HG02588 (cell line): ENCODE data around the gene PPP1R9B.

Experiments used
- ATAC-seq: cut with Tn5 transposase; IDR thresholded peaks from one replicate; pipeline ENCODE4 v1.9.1; 2021; ENCODE audit warnings: mild to moderate bottlenecking, moderate library complexity; ENCODE audit not compliant: unreplicated experiment

Gene PPP1R9B

DNA sequence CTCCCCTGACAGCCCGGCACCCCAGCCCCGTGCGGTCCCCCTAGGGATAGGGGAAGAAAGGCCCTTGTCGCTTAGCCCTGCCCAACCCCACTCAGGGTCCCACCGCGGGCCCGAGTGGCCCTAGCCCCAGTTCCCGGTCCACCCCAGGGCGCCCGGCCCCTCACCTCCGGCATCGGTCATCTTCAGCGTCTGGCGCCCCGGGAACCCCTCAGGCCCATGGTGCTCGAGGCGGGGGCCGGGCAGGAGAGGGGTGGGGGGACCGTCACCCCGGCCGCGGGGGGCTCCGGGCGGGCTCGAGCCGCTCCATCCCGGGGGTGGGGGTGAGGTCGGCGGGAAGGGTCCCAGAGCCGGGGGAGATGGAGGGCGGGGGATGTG lies 21.1 kb downstream of the PPP1R9B start:
- no peak for ATAC-seq

DNA sequence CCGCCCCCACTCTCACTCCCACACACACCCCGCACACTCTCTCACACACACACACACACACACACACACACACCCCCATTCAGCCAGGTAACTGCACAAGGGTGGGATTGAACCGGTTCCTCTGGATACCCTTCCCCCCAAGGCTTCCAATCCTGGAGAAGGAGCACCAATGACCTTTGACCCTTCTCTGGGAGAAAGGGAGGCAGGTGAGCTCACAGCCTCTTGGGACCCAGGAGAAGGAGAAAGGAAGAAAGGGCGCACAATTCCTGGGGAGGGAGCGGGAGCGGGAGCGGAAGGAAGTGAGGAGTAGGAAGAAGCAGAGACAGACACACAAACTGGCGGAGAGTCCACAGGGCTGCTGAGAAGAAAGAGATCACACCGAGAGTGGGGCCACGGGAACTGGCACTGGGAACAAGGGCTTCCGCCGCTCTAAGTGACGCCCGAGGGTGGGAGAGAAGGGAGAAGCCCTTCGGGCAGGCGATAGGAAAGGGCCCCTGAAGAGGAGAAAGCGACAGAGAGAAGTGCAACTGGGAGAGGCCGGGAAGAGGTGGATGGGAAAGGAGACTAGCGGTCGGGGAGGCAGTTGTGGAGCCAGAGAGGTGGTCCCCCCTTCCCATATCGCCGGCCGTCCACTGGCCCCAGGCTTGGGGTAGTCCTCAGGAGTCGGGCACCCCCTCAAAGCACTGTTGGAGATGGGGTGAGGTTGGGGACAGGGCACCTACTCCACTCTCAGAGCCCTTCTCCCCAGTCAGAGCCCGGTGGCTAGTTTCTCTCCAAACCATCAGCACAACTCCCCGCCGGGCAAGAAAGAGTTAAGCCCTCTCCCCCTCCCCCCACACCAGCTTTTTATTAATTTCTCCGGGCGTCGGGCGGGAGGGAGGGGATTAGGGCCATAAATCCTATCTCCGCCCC lies 21.8 kb downstream of the PPP1R9B start:
- ATAC-seq = no peak

GRCh38 chr17:50127697-50128361 lies 22.6 kb downstream of the PPP1R9B start:
- ATAC-seq = no peak

DNA sequence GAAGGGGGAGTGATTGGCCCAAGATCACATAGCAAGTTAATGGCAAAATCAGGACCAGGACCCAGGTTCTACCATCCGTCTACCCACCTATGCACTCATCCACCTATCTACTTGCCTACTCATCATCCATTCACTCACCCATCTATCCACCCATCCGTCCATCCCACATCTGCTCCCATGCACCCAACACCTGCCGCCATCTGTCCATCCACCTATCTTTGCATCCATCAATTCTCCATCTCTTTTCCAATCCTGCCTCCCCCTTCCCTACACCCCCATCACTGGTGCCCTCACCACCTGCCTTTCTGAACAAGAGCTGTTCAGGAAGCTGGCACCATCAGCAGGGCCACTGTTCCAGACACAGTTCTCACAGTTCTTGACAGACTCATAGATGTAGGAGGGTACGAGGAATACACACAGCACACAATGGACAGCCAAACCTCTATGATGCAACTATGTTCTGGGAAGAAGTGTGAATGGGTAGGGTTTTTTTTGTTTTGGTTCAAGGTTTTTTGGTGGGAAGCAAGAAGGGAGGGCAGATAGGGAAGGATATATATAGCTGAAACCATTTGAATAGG lies 25.0 kb downstream of the PPP1R9B start:
- no peak for ATAC-seq

DNA sequence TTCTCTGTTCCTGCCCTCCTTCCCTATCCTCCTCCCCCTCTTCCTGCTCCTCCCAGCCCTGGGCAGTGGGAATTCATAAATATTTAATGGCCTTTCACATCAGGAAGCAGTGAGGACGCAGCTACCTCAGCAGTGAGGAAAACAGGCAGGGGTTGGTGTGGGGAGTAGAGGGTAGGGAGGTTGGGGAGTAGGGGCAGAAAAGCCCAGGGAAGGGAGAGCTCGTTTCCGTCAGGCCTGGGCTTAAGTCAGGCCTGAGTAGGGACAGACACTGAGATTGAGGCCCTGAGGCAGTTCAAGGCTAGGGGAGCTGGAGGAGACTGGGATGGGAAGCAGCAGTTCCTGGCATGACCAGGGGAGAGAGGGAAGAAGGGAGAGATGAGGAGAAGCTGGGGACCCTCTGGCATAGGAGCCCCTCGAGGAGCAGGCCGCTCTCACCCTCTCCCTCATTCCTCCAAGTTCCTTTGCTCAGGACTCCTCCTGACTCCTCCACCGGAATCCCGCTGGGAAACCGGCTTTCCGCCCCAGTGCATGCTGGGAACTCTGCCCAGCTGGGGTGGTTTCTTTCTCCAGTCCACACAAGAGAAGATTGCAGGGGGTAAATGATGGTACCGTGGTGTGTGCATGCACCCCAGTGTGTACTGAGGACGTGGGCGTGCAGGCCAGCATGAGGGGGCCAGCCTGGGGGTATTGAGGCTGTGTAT lies 26.7 kb downstream of the PPP1R9B start:
- no peak for ATAC-seq

- ATAC-seq = no peak
Measured at GRCh38 chr17:50122945-50123344, 27.5 kb downstream of the PPP1R9B start.

DNA sequence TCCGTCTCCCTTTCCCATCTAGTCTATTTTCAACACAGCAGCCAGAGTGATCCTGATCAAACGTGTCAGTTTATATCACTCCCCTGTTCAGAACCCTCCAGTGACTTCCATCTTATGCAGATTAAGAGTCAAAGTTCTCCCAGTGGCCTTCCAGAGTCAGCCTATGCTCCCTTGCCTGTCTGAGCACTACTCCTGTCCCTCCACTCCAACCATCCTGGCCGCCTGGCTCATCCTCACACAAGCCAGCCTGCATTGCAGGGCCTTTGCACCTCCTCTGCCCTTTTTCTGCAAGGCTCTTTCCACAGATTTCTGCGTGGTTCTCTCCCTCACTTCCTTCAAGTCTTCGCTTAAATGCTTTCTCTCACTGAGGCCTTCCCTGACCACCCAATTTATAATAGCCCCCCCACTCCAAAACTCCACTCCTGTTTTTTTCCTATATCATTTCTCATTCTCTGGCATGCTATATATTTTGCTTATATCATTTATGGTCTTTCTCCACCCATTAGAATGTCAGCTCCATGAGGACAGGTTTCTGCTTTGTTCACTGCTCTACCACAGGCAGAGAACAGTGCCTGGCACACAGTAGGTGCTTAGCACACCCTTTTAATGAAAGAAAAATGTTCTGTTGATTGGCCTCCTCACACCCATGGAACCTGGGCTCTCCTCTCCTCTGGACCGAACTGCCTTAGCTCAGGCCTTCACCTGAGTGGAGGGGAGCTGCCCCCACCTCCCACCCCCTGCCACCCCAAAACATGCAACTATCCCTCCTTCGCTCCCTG lies 29.8 kb downstream of the PPP1R9B start:
- no peak for ATAC-seq

DNA sequence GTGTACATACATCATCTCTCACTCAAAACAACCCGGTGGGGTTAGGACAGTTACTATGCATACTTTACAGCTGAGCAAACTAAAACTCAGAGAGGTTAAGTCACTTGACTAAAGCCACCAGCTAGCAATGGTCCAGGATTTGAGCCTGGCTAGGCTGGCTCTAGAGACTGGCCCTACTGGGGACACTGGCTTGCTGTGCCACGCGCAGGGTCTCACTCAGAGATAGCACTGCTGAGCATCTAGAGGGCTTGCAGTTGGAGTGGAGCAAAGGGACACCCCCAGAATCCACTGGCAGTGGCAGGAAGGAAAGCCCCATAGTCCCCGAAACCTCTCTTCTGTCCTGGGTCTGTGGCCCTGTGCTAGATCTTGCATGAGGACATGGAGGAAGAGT lies 31.7 kb downstream of the PPP1R9B start:
- no peak for ATAC-seq

GRCh38 chr17:50118076-50118827 lies 32.2 kb downstream of the PPP1R9B start:
- ATAC-seq = no peak

- no peak for ATAC-seq
Measured at GRCh38 chr17:50117202-50118051, 33.0 kb downstream of the PPP1R9B start.

GRCh38 chr17:50115756-50116155 lies 34.7 kb downstream of the PPP1R9B start:
- ATAC-seq = no peak

DNA sequence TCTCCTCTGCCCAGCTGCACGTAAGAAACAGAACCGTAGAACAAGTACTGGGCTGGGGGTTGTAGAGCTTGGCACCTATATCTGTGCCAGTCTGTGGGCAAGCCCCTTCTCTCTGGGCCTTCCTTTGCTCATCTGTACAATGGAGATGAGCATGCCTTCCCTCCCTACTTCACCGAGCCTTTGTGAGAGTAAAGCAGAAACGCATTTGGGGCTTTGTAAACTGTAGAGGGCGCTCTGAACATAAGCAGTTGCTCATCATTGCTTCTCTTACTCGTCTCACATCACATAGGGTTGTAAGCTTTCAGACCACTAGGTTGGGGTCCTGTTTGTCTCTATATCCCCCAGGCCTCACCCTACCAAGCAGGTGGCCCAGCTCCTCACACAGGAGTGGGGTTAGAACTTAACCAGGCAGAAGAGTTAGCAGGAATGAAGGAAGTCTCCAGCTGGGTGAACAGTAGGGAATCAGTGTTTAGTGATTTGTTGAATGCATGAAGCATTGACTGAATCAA lies 35.6 kb downstream of the PPP1R9B start:
- ATAC-seq = no peak

GRCh38 chr17:50114401-50114800 lies 36.1 kb downstream of the PPP1R9B start:
- no peak for ATAC-seq

- ATAC-seq = no peak
Measured at GRCh38 chr17:50113624-50114320, 36.7 kb downstream of the PPP1R9B start.

GRCh38 chr17:50112694-50113093 lies 37.8 kb downstream of the PPP1R9B start:
- ATAC-seq = no peak

DNA sequence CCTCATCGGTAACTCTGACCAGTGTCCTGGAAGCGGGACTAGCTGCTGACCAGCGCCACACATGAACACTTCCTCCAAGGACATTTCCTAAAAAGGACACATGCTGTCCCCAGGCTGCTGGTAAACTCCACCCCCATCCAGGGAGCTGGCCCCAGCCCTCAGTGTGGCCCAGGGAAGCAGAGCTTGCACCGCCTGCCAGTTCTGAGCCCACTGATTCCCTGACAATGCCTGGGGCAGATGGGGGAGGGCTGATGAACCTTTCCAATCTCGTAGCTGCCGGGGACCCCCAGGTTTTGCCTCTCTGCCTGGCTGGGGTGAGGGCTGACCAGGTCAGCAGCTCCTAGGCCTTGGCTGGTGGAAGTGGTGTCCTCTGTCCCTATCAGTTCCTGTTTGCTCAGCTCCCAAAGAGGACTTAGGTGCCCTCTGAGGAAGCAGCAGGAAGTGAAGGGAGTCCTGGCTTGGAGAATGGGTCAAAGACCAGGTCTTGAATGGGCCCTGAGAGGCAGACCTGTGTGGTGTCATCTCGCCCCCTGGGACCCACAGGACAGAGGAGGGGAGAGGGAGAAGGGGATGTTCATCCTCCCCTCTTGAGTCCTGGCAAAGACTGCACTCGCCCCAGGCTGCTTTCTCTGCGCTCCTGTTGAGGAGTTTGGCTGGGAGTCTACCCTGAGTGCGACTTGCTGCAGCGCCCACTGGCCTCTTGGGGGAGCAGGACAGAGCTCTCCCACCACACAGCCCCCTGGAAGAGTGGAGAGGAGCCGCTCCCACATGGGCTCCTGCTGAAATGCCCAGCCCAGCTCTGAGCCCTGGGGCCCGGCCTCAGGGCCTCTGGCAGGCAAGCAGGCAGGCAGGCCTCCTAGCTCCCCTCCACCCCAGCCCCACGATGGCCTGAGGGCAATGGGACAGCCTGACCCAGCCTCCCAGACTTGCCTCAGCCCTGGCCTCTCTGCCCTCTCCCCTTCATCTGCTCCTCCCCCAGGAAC lies 38.5 kb downstream of the PPP1R9B start:
- ATAC-seq = no peak
